ENCODE measurements around the gene PEX19.

PEX19 gene

DNA sequence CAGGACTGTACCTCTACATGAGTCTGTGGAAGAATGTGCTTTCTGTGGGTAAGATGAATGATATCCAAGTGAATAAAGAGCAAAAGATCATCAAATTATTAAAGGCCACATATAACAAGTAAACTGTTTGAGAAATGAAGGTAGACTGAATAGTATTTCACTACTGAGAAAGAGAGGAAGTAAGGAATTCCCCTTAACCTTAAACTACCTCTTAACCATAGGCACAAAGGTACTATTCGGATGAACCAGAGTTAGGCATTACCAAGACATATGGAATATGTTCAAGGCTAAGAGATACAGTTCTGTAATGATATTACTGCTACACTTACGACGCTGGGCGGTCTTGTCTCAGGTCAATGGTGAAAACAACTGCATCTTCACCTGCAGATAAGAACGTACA lies 48.1 kb downstream of the PEX19 start:
- DNase-seq: no peak

GRCh38 chr1:160232911-160233310 lies 52.0 kb downstream of the PEX19 start:
- DNase-seq: no peak

GRCh38 chr1:160228431-160228830 lies 56.5 kb downstream of the PEX19 start:
- no peak for DNase-seq

GRCh38 chr1:160227561-160227960 lies 57.4 kb downstream of the PEX19 start:
- no peak for DNase-seq

DNA sequence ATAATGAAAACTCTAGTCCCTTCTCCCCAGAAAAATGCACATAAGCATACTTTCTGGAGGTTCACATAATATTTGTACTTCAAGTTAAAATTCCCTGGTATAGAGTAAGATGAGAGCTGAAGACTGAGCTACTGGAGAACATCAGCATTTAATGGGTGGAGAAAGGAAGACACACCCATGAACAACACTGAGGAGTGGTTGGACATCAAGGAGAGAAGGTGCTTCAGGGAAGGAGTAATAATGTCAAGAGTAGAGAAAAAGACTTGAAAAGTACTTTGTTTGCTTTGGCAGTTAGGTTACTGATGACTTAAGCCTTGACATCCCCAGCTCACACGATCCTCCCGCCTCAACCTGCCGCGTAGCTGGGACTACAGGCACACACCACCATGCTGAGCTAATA lies 57.9 kb downstream of the PEX19 start:
- DNase-seq: no peak
